Measurements from ENCODE around the gene ANKFN1.

- TF ChIP-seq, protein P1, sequence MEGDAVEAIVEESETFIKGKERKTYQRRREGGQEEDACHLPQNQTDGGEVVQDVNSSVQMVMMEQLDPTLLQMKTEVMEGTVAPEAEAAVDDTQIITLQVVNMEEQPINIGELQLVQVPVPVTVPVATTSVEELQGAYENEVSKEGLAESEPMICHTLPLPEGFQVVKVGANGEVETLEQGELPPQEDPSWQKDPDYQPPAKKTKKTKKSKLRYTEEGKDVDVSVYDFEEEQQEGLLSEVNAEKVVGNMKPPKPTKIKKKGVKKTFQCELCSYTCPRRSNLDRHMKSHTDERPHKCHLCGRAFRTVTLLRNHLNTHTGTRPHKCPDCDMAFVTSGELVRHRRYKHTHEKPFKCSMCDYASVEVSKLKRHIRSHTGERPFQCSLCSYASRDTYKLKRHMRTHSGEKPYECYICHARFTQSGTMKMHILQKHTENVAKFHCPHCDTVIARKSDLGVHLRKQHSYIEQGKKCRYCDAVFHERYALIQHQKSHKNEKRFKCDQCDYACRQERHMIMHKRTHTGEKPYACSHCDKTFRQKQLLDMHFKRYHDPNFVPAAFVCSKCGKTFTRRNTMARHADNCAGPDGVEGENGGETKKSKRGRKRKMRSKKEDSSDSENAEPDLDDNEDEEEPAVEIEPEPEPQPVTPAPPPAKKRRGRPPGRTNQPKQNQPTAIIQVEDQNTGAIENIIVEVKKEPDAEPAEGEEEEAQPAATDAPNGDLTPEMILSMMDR (conservative IDR thresholded peaks at IDR 0.05) = no peak
- no peak for TF ChIP-seq ZFX (IDR thresholded peaks at IDR 0.05)
Measured at GRCh38 chr17:56130026-56130425, 23.2 kb upstream of the ANKFN1 start.

Data from C4-2B (cell line).